ENCODE data around the gene ARHGAP31.
A peak's percentile ranks its signal among the peaks of the same experiment; 100 is the strongest.
"Not testable (repeated sequence)": the region's sequence is repeated elsewhere in the genome, so short reads cannot be mapped to it uniquely, and the experiment has no call there.

Gene ARHGAP31

DNA sequence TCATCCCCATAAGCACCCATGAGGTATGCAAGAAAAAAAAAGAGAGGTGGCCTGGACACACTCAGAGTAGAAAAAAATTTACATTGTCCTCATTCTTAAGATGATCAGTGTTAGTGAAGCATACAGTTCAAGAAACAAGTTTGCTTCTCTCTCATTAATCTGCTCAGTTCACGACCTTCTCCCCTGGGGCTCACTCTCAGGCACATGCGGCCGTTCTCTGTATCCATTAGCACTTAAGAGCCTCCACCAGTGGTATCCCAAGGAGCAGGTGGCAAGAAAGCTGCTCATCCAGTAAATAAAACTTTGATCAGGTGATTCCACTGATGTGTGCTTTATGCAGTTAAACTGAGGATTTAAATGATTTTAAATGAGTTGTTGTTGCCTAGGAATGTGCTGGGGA is 57.4 kb downstream of the ARHGAP31 start:
- DNase-seq (ENCODE audit: low read depth, low spot score) = no peak

GRCh38 chr3:119352034-119352609 is 57.9 kb downstream of the ARHGAP31 start:
- no peak for DNase-seq (ENCODE audit: low read depth, low spot score)

- no peak for DNase-seq (ENCODE audit: low read depth, low spot score)
Observed at GRCh38 chr3:119352863-119353527, 58.8 kb downstream of the ARHGAP31 start.

GRCh38 chr3:119355608-119356007 is 61.4 kb downstream of the ARHGAP31 start:
- DNase-seq (ENCODE audit: low read depth, low spot score) = not testable (repeated sequence)

DNA sequence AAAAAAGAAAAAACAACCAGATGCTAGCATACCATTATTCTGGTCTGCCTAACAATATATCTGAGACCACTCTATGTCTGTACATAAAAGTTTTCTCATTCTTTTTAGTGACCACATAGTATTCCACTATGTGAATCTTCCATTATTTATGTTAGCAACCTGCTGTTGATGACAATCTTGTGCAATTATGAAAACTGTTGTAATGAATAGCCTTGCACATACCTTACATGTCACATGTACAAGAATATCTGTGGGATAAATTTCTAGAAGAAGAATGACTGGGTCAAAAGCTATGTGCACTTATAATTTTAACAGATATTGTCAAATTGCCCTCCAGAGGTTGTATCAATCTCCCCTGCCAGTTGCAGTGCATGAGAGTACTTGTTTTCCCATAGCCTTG is 62.5 kb downstream of the ARHGAP31 start:
- DNase-seq (ENCODE audit: low read depth, low spot score) = no peak

- DNase-seq (ENCODE audit: low read depth, low spot score) = no peak
Observed at GRCh38 chr3:119357190-119357589, 63.0 kb downstream of the ARHGAP31 start.

DNA sequence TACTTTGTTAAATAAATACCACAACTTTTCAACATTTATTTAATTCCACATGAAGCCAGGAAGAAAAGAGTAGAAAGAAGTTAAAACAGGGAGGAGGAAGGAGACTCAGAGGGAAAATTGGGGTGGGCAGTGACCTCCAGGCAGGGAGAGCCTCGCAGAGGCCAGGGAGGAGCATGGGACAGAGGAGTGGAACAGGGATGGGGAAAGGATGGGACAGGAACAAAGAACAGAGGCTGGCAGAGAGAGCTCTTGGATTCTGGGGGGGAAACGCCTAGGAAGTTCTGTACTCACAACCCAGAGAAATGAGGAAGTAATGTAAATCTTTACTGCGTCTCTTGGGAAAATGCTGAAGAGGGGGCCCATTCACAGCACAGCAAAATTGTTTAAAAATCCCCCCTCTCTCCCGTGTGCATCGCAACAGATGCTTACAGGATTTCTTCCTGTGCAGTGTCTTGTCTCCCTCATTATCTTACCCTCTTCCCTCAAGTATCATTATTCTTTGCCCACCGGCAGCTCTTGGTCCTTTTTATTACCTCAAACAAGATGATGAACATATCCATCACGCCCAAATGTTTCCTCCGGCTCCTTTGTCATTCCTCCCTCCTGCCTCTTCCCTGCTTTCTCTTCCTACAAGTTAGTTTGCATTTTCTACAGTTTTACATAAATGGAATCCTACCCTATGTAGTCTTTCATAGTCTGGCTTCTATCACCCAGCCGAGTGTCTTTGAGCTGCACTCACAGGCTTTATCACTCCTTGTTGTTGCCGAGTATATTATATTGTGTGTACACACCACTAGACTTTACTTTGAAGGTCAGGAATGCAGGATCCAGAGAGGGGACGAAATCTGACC is 65.5 kb downstream of the ARHGAP31 start:
- no peak for DNase-seq (ENCODE audit: low read depth, low spot score)

DNA sequence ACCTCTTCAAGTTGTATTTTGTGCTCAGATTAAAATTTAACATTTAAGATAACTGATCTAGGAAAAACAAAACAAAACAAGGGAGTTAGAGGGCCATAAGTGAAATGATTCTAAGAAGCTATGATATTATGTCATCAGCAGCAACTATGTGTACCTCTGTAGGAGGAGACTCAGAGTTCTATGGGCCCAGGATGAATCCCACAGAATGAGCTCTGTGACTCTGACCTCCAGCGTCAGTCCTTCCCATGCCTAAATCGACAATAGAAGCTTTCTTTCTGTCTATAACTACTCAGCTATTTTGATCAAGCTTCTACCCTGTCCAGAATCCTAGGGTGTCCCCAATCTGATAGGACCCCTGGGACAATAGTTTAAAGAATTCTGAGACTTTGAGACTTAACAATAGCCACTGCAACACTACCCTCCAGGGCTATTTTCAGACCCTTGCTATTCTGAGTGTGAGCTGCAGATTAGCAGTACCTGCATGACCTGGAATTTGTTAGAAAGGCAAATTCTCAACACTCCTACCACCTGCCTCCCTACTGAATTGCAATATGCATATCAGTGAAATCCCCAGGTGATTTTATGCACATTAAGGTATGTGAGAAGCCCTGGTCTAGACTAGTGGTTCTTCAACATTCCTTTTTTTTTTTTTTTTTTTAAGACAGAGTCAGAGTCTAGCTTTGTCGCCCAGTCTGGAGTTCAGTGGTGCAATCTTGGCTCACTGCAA is 66.7 kb downstream of the ARHGAP31 start:
- DNase-seq (ENCODE audit: low read depth, low spot score) = peak; percentile 54

DNA sequence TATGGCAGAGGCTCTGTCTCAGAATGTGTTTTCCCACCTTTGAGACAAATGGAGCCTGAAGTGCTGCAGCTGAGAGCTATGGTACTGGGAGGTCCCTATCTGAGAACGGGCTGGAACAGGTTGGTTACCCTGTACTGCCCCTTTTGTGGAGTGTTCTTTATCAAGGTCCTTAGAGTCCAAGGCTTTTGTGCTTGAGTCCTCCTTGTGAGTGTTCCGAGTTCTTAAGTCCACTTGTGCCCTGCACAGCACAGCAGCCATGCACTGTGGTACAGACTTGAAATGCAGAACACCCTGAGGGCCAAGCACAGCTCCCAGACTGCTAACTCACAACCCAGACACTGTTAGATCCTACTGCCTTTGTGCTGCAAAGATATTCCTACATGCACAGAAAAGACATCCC is 67.8 kb downstream of the ARHGAP31 start:
- DNase-seq (ENCODE audit: low read depth, low spot score) = no peak

DNA sequence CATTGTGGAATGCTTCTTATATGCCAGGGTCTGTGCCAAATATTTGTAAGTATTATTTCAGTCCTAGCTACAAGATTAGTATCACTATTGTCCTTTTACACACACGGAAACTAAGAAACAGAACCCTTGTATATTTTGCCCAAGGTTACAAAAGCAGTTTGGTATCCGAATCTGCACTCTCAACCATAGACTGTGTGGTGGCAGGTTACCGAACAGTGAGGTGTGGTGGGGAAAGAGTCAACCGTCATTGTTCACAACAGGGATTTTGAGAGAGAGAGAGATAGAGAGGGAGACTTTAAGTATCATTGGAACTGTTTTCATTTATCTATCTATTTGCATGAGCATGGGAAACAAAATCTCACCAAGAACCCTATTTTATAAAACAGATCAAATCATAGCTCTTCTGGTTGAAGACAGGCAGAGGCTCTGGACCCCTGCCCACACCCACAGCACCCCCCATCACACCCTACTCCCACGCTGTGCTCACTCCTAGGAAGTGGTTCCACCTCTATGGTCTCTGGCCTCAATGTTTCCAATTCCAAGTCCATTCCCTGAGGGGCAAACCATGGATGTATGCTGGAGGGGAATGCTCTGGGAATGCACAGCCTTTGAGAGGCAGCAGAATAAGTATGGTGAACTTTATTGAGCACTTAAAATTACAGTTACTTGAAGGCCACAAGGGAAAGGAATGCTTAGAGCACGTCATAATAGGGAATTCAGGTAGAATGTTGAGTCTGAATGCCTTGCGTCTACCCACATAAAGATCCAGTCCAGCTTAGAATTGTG is 69.0 kb downstream of the ARHGAP31 start:
- no peak for DNase-seq (ENCODE audit: low read depth, low spot score)

GRCh38 chr3:119364401-119364800 is 70.2 kb downstream of the ARHGAP31 start:
- no peak for DNase-seq (ENCODE audit: low read depth, low spot score)

DNA sequence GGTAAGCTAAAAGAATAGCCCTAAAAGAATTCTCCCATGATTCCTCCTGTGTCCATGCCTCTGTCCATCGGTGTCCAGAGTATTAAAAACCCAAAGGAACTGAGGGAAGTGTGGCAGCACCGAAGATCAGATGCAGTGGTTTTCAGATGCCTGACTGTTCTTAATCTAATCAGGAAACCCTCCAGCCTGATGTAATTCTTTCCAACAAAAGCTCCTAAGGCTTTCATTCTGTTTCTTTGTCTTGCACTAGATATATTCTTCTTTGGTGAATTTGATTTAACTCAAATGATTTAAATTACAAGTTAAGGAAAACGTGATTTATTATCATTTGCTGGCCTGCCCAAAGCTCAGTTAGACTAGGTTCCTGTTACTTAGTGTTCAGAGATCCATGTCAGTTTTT is 71.2 kb downstream of the ARHGAP31 start:
- no peak for DNase-seq (ENCODE audit: low read depth, low spot score)

- DNase-seq (ENCODE audit: low read depth, low spot score) = no peak
Observed at GRCh38 chr3:119367000-119367399, 72.8 kb downstream of the ARHGAP31 start.

- no peak for DNase-seq (ENCODE audit: low read depth, low spot score)
Observed at GRCh38 chr3:119368298-119368697, 74.1 kb downstream of the ARHGAP31 start.

- not testable (repeated sequence) for DNase-seq (ENCODE audit: low read depth, low spot score)
Observed at GRCh38 chr3:119371786-119372185, 77.6 kb downstream of the ARHGAP31 start.

DNA sequence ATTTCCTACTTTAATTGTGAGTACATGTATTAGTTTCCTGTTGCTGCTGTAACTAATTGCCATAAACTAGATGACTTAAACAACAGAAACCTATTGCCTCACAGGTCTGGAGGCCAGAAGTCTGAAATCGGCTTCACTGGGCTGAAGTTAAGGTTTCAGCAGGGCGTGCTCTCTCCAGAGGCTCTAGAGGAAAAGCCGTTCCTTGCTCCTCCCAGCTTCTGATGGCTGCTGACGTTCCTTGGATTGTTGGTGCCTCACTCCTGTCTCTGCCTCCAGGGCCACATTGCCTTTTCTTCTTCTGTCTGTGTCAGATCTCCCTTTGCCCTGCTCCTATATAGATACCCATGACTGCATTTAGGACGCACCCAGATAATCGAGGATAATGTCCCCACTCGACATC is 80.9 kb downstream of the ARHGAP31 start:
- no peak for DNase-seq (ENCODE audit: low read depth, low spot score)

DNA sequence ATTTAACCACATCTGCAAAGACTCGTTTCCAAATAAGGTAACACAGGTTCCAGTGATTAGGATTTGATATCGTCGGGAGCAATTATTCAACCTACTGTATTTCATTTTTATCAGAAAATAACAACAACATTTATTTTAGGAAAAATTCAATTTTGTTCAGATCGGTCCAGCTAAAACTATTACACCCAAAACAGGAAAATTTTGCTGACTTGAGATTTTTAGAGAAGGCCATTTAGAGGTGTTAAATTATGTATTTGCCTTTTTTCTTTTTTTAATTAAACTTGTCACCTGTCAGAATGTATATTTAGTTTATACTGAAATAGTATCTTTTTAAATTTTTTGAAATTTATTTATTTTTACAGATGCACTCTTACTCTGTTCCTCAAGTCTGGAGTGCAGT is 81.3 kb downstream of the ARHGAP31 start:
- DNase-seq (ENCODE audit: low read depth, low spot score) = no peak

DNA sequence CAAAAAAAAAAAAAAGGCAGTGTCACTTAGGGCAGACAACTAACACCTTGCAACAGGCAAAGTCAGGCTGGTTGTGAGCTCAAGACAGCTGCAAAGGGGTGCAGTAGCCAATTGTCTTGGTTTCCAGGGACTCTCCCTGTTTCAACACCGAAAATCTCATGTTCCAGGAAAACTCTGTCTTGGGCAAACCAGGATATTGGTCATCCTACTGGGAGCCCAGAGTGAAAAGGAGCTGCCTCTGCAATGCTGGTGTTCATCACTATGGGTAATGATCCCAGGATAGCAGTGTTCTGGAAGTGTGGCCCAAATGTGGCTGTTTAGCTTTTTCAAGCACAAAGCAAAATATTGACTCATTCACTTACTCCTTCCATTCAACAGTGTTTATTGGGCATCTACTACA is 82.6 kb downstream of the ARHGAP31 start:
- no peak for DNase-seq (ENCODE audit: low read depth, low spot score)

DNA sequence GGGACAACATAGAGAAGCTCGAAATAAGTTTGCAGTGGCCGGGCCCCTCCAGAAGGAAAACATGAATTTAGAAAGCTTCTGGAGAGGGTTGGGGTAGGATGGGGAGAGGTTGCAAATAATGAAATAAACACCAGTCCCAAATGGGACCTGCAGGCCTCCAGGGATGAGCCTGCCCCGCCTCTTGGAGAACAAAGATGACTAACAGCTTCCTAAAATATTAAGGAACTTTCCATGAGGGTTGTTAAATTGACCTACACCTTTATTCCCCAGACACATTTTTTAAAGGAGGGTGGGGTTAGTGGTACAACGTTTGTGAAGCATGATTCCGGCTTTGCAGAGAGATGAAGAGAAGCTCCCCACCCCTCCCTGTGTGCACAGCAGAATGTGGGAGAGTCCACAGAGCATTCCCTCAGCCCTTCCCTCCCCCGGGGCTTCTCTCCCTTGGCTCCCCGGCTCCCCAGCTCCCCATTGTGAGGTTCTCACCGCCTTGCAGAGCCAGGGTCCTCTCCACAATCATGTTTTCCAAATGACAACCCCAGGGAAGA is 84.1 kb downstream of the ARHGAP31 start:
- DNase-seq (ENCODE audit: low read depth, low spot score) = no peak

GRCh38 chr3:119380697-119381096 is 86.5 kb downstream of the ARHGAP31 start:
- no peak for DNase-seq (ENCODE audit: low read depth, low spot score)

DNA sequence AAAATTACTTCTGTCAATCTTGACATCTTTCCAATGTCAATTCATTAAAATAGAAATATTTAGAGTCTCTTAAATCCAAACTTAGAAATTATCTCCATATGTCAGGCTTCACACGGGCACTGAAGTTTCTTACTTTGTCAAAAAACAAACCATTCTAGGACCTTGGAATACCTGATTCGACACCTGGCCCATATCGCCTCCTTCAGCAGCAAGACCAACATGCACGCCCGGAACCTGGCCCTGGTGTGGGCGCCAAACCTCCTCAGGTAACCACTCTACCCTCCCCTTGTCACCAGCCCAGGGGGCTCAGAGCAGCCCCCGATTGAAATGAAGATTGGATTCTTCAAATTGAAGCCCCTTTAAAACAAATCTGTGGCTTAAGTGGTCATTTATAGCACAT is 88.0 kb downstream of the ARHGAP31 start:
- DNase-seq (ENCODE audit: low read depth, low spot score) = no peak

All from iPS DF 19.7 (cell line).